Spleen (tissue), 11 donors: ENCODE data around the gene RAB9B. TPM values are rescaled to one million over a fixed set of nuclear protein-coding genes. Genes with fewer than 3 reads are reported as not detected.

Source experiments
- DNase-seq: peaks from one replicate; pipeline ENCODE4 v3.0.0-alpha.2; 2020
- H3K27ac ChIP-seq, 8 donors: fragments of 200-600 bp; sonication (generic) in 7 of 8; 1 replicate in 4 of 8; 2 replicates in 4 of 8; pipeline versions ENCODE4 v1.5.0 to v1.8.0; 2016 to 2021; ENCODE audit warnings: inconsistent platforms in 4 of 8, mild to moderate bottlenecking in 4 of 8, moderate library complexity in 1 of 8
- H3K27me3 ChIP-seq, 7 donors: fragments of 200-600 bp; sonication (generic) in 6 of 7; replicated peaks in 1 of 7; 1 replicate in 4 of 7; 2 replicates in 3 of 7; pipeline versions ENCODE4 v1.5.0 to v1.8.0; 2016 to 2021; ENCODE audit warnings: inconsistent platforms in 3 of 7, mild to moderate bottlenecking in 1 of 7
- H3K36me3 ChIP-seq, 6 donors: fragments of 200-600 bp; sonication (generic) in 5 of 6; 1 replicate in 4 of 6; 2 replicates in 2 of 6; pipeline versions ENCODE4 v1.5.0 to v1.8.0; 2016 to 2021; ENCODE audit warnings: inconsistent platforms in 2 of 6
- H3K4me1 ChIP-seq, 6 donors: fragments of 200-600 bp; sonication (generic) in 5 of 6; 1 replicate in 3 of 6; 2 replicates in 3 of 6; pipeline versions ENCODE4 v1.5.0 to v1.8.0; 2016 to 2021; ENCODE audit warnings: inconsistent platforms in 3 of 6
- H3K4me3 ChIP-seq, 8 donors: fragments of 200-600 bp; sonication (generic) in 7 of 8; 1 replicate in 4 of 8; 2 replicates in 4 of 8; pipeline versions ENCODE4 v1.5.0 to v1.8.0; 2016 to 2021; ENCODE audit warnings: inconsistent platforms in 4 of 8, mild to moderate bottlenecking in 4 of 8, moderate library complexity in 2 of 8
- H3K9me3 ChIP-seq, 8 donors: fragments of 200-600 bp; sonication (generic) in 7 of 8; 1 replicate in 4 of 8; 2 replicates in 4 of 8; pipeline versions ENCODE4 v1.5.0 to v1.8.0; 2016 to 2021; ENCODE audit warnings: inconsistent platforms in 4 of 8
- POLR2A ChIP-seq, 3 donors: fragments of 450-650 bp; IDR thresholded peaks; one replicate each; pipeline ENCODE4 v1.5.1; 2017; ENCODE audit warnings: antibody characterized with exemption in 3 of 3, mild to moderate bottlenecking in 1 of 3
- POLR2AphosphoS5 ChIP-seq, 3 donors: sonication (generic); formaldehyde crosslinking; IDR thresholded peaks; one replicate each; pipeline ENCODE4 v1.5.1; 2017; ENCODE audit warnings: antibody characterized with exemption in 3 of 3
- WGBS, 5 donors: extraction: QIAGEN DNeasy Blood & Tissue Kit in 3 of 5; methylation state at CpG; one replicate each; pipeline versions ENCODE4 v1.1.5 to v1.1.7; 2013 to 2018; 5-methylcytosine and 5-hydroxymethylcytosine counted together
- intact Hi-C: fragments of 100-400 bp; cut with DNase I; formaldehyde crosslinking; loops from one replicate; pipeline ENCODE4 v1.15.0; 2023; ENCODE audit warnings: low total_unique reads
- polyA plus RNA-seq, 3 donors: library from polyadenylated mRNA; stranded (reverse); fragments of 200-250 nt; gene quantifications; one replicate each; pipeline ENCODE4 v1.2.1, GENCODE V29; 2013
- small RNA-seq, 4 donors: library from RNA; depleted of rRNA; stranded (forward); fragments of <200 nt; gene quantifications; one replicate each; pipeline ENCODE3, GENCODE V24; 2016
- total RNA-seq, 7 donors: library from RNA; depleted of rRNA in 3 of 7; stranded (reverse); fragments of >200 nt in 3 of 7; fragmentation: NEBNext Ultra II Directional in 4 of 7; extraction: Animal tissue kit (Norgen Biotek cat#: 25700) in 4 of 7; gene quantifications; one replicate each; pipeline versions ENCODE4 v1.1.0 to v1.2.1, GENCODE V29; 2016 to 2021
- TF ChIP-seq, protein P1 (sequence below), 11 experiments: fragments of 200-600 bp in 7 of 11; fragments of 450-650 bp in 4 of 11; sonication (generic) in 4 of 11; IDR thresholded peaks in 8 of 11; conservative IDR thresholded peaks in 3 of 11; 1 replicate in 7 of 11; 2 replicates in 4 of 11; pipeline versions ENCODE4 v1.4.0 to v1.8.0; 2016 to 2021; ENCODE audit warnings: antibody characterized with exemption in 11 of 11, inconsistent platforms in 4 of 11, mild to moderate bottlenecking in 1 of 11
- donor health status: healthy with polysubstance abuse.
- donor health status: DM: no; HTN: no; CAD: no; lungs with moderate emphysema.
- donor health status: DM: no; HTN: no; CAD: no.
- donor health status: Bipolar disorder and iron deficiency.
- donor health status: healthy.
- donor health status: DM: no; HTN: no; CAD: no.
- donor health status: DM: yes; HTN: yes; CAD: no.

Gene RAB9B
- total and polyA plus RNA-seq, 10 donors = 0.43 to 1.0 (median 0.60) TPM

DNA sequence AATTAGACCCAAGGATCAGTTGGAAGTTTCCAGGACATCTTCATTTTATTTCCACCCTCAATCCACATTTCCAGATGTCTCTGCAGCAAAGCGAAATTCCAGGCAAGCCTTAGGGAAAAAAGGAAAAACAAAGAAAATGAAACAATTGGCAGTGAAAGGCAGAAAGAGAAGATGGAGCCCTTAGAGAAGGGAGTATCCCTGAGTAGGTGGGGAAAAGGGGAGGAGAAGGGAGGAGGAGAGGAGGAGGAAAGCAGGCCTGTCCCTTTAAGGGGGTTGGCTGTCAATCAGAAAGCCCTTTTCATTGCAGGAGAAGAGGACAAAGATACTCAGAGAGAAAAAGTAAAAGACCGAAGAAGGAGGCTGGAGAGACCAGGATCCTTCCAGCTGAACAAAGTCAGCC is 55.5 kb downstream of the RAB9B start, which contains the start of gene PLP1:
TSS of gene PLP1 (plus strand) at position 295 of the 400 bp plus-strand sequence. CDS start 156 bp downstream, outside the sequence.
- peaks cover 0 to 20% (median 0%) of the 10 kb centered on the region in 7 donors for H3K27me3 ChIP-seq
- no peak for DNase-seq
- 75 to 93% (median 81%) methylated on average over 2 of the region's 2 CpGs for WGBS, 5 donors
- no peaks in the 10 kb centered on the region for H3K36me3 ChIP-seq
- intact Hi-C loops = no loop called here
- TF ChIP-seq POLR2AphosphoS5 (IDR thresholded peaks at IDR 0.05) = no peak
- TF ChIP-seq, protein P1, sequence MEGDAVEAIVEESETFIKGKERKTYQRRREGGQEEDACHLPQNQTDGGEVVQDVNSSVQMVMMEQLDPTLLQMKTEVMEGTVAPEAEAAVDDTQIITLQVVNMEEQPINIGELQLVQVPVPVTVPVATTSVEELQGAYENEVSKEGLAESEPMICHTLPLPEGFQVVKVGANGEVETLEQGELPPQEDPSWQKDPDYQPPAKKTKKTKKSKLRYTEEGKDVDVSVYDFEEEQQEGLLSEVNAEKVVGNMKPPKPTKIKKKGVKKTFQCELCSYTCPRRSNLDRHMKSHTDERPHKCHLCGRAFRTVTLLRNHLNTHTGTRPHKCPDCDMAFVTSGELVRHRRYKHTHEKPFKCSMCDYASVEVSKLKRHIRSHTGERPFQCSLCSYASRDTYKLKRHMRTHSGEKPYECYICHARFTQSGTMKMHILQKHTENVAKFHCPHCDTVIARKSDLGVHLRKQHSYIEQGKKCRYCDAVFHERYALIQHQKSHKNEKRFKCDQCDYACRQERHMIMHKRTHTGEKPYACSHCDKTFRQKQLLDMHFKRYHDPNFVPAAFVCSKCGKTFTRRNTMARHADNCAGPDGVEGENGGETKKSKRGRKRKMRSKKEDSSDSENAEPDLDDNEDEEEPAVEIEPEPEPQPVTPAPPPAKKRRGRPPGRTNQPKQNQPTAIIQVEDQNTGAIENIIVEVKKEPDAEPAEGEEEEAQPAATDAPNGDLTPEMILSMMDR (IDR thresholded peaks at IDR 0.05 in 8 of 11, conservative IDR thresholded peaks at IDR 0.05 in 3 of 11) = no peak
- TF ChIP-seq POLR2A (IDR thresholded peaks at IDR 0.05) = no peak
- H3K4me1 ChIP-seq = no peaks in the 10 kb centered on the region
- H3K27ac ChIP-seq = no peak within 1 kb of the TSS
- H3K4me3 ChIP-seq = no peak within 1 kb of the TSS
- no peaks in the 10 kb centered on the region for H3K9me3 ChIP-seq

DNA sequence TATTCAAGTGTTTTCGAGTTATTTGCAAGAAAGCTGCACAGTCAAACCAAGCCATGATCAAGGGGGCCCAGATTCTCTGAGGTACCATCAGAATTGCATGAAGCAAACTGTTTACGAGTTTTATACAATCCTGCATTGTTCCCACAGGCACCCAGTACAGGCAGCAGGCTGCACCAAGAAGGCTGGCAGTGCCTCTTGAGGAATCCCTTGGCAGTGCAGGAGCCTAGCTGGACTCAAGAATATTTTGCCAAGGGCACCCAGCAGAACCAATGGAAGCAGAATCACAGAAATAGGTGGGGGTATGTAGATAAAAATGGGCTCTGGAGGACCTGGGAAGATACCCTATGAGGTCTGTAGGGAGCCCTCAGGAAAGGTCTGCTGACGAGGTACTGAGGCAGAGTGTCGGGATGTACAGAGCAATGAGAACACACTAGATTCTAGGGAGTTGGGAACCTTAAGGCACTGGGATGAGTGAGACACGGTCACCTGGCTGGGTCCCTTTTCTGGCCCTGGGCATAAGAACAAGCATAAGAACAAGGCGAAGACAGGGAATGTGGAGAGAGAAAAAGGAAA is 57.9 kb downstream of the RAB9B start:
- Histone ChIP-seq H3K27ac (no peak overlapping the region), H3K27me3 (peaks cover 0 to 20% (median 0%) of the 10 kb centered on the region in 7 donors), H3K36me3 (no peaks in the 10 kb centered on the region), H3K4me1 (no peaks in the 10 kb centered on the region), H3K4me3 (no peak overlapping the region), H3K9me3 (no peaks in the 10 kb centered on the region)
- intact Hi-C loops = no loop called here
- TF ChIP-seq, protein P1 (IDR thresholded peaks at IDR 0.05 in 8 of 11, conservative IDR thresholded peaks at IDR 0.05 in 3 of 11) = peak in 2 of 11 experiments; percentile 7 to 9
- no peak for TF ChIP-seq POLR2AphosphoS5 (IDR thresholded peaks at IDR 0.05)
- WGBS, 5 donors = 65 to 81% (median 72%) methylated on average over 6 of the region's 6 CpGs
- DNase-seq = no peak

DNA sequence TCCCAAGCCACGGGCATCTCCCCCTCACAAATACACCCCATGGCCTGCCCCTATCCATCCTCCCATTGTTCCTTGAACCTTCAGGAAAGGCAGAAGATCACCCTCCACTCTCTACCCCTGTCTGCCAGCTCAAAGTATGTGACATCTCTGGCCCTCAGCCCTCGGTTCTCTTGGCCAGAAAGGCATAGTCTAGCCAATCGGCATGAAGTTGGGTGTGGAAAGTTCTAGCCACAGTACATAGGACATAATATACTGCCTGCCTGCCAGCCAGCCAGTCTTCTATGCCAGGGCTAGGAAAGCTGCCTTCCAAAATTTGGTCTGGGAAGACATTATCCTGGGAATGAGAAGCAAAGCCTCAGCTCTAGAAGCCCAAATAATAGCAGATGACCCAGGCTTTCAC is 58.6 kb downstream of the RAB9B start:
- intact Hi-C loops = no loop called here
- Histone ChIP-seq H3K27me3 (peaks cover 0 to 20% (median 0%) of the 10 kb centered on the region in 7 donors), H3K9me3 (no peaks in the 10 kb centered on the region), H3K27ac (no peak overlapping the region), H3K4me1 (no peaks in the 10 kb centered on the region), H3K4me3 (no peak overlapping the region), H3K36me3 (no peaks in the 10 kb centered on the region)
- DNase-seq = no peak
- no peak for TF ChIP-seq POLR2AphosphoS5 (IDR thresholded peaks at IDR 0.05)
- TF ChIP-seq, protein P1 (IDR thresholded peaks at IDR 0.05 in 8 of 11, conservative IDR thresholded peaks at IDR 0.05 in 3 of 11) = no peak
- no peak for TF ChIP-seq POLR2A (IDR thresholded peaks at IDR 0.05)
- 57 to 86% (median 73%) methylated on average over 2 to 3 of the region's 3 CpGs for WGBS, 5 donors

Small RNA genes within 50 kb of the gene (small RNA-seq; reads per million reads assigned to genes)
- gene RNA5SP511 = 0 reads per million in 4 donors

Other genes starting within 250 kb of the RAB9B start
- 10 to 100 TPM; 38.5 to 76.0 (median 63.1) TPM for gene TCEAL4, start 246.7 kb downstream of the RAB9B start, total RNA-seq
- 100 to 1,000 TPM in 2 of 3 donors, 10 to 100 TPM in 1; 96.4 to 157 (median 104) TPM for gene TCEAL4, start 246.7 kb downstream of the RAB9B start, polyA plus RNA-seq
- gene TCEAL3, start 224.3 kb downstream of the RAB9B start, total RNA-seq = 10 to 100 TPM; 16.1 to 30.0 (median 26.2) TPM
- 10 to 100 TPM; 20.7 to 36.4 (median 21.1) TPM for gene TCEAL3, start 224.3 kb downstream of the RAB9B start, polyA plus RNA-seq
- gene TCEAL1, start 203.3 kb downstream of the RAB9B start, total RNA-seq = 10 to 100 TPM; 14.8 to 71.5 (median 30.5) TPM
- gene TCEAL1, start 203.3 kb downstream of the RAB9B start, polyA plus RNA-seq = 10 to 100 TPM; 27.9 to 44.1 (median 29.1) TPM
- 100 to 1,000 TPM; 136 to 222 (median 168) TPM for gene MORF4L2, start 145.6 kb downstream of the RAB9B start, total RNA-seq
- 100 to 1,000 TPM in 2 of 3 donors, 10 to 100 TPM in 1; 86.8 to 148 (median 107) TPM for gene MORF4L2, start 145.6 kb downstream of the RAB9B start, polyA plus RNA-seq
- not detected for gene TMEM31, start 121.3 kb downstream of the RAB9B start, total RNA-seq
- gene TMEM31, start 121.3 kb downstream of the RAB9B start, polyA plus RNA-seq = under 1 TPM in 2 of 3 donors, not detected in 1; 0.14 to 0.22 TPM
- under 1 TPM in 2 of 7 donors, not detected in 5; 0.17 to 0.39 TPM for gene PLP1, start 55.4 kb downstream of the RAB9B start, total RNA-seq
- gene PLP1, start 55.4 kb downstream of the RAB9B start, polyA plus RNA-seq = 10 to 100 TPM in 1 of 3 donors, under 1 TPM in 2; 0.23 to 20.6 (median 0.54) TPM
- gene TMSB15B, start 130.4 kb upstream of the RAB9B start, total RNA-seq = 1 to 10 TPM; 2.0 to 5.4 (median 3.2) TPM
- 1 to 10 TPM; 5.0 to 8.6 (median 7.5) TPM for gene TMSB15B, start 130.4 kb upstream of the RAB9B start, polyA plus RNA-seq
- not detected for gene H2BW1, start 181.5 kb upstream of the RAB9B start, total RNA-seq
- gene H2BW1, start 181.5 kb upstream of the RAB9B start, polyA plus RNA-seq = not detected
- not detected for gene H2BW2, start 207.7 kb upstream of the RAB9B start, total RNA-seq
- gene H2BW2, start 207.7 kb upstream of the RAB9B start, polyA plus RNA-seq = not detected
- 1 to 10 TPM in 5 of 7 donors, under 1 TPM in 2; 0.61 to 3.5 (median 1.4) TPM for gene TMSB15C, start 244.0 kb upstream of the RAB9B start, total RNA-seq
- gene TMSB15C, start 244.0 kb upstream of the RAB9B start, polyA plus RNA-seq = 1 to 10 TPM in 2 of 3 donors, under 1 TPM in 1; 0.77 to 1.3 (median 1.1) TPM